Measurements from ENCODE around the gene GON7.
A peak's percentile ranks its signal among the peaks of the same experiment; 100 is the strongest.

GON7 gene

DNA sequence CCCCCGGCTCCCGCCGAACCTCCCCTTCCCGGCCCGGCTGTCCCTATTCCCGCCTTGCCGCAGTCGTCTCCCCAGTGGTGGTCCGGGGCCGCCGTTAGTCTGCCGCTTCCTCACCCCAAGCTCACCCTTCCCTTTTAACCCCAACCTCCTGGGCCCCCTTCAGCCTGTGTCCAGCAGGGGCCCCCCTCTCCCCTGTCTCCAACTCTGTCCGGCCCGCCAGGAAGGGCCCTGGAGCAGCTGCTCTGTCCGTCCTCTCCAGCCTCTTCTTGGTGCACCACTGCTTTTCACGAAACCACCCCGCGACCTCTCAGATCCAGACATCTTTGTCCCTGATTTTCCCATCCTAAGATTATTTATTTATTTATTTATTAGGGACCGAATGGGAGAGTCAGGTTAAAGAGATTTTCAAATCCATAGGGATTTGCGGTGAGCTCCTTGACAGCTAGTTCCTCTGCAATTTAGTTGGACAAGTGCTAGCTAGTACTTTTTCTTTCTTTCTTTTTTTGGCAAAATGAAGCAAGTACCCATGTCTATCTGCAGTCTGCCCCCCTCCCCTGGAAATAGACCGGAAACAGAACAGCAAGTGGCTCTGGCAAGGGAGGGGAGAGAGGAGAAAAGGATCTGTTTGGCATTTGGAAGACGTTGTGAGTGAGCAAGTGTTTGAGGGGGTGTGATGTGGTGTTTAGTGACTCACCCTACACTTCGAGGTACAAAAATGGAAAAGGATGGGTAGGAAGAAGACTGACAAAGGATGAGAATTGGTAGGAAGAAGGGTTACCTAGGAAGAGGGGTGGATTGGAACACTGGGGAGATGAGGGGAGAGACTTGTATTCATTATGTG is 823 bp upstream of the GON7 start:
- peak overlapping the region; percentile 90 for H3K27ac ChIP-seq
- ChIA-PET POLR2A (ENCODE audit: low non-redundant PET) (interaction anchor here (1.0 to 1.5 kb wide), 2 partner anchors 22 to 24 kb away, joined by 4 to 6 read pairs; partner anchors contain the start of genes LYSET and MOAP1), CTCF (interaction anchor here (0.7 kb wide), 1 partner anchor 339 kb away, joined by 3 read pairs; no protein-coding TSS in a partner anchor)
- peak; percentile 58 for DNase-seq (ENCODE audit: low spot score)
- TF ChIP-seq, protein P1, sequence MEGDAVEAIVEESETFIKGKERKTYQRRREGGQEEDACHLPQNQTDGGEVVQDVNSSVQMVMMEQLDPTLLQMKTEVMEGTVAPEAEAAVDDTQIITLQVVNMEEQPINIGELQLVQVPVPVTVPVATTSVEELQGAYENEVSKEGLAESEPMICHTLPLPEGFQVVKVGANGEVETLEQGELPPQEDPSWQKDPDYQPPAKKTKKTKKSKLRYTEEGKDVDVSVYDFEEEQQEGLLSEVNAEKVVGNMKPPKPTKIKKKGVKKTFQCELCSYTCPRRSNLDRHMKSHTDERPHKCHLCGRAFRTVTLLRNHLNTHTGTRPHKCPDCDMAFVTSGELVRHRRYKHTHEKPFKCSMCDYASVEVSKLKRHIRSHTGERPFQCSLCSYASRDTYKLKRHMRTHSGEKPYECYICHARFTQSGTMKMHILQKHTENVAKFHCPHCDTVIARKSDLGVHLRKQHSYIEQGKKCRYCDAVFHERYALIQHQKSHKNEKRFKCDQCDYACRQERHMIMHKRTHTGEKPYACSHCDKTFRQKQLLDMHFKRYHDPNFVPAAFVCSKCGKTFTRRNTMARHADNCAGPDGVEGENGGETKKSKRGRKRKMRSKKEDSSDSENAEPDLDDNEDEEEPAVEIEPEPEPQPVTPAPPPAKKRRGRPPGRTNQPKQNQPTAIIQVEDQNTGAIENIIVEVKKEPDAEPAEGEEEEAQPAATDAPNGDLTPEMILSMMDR (conservative IDR thresholded peaks at IDR 0.05; ENCODE audit: low read depth), result peak; percentile 44

DNA sequence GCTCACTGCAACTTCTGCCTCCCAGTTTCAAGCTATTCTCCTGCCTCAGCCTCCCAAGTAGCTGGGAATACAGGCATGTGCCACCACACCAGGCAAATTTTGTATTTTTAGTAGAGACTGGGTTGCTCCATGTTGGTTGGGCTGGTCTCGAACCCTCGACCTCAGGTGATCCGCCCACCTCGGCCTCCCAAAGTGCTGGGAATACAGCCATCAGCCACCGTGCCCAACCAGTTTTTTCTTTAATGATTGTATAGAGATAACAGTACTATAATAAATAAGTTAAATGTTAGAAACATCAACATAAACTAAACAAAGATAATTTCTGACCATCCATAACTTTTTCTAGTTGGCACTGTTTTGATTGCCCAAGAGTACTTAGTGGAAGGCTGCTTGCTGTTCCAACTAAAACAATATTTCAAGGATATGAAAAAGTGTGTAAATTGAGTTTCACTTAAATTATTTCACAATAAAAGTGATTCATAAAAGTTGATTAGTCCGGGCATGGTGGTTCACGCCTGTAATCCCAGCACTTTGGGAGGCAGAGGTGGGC is 5.6 kb downstream of the GON7 start:
- POLR2A ChIA-PET (ENCODE audit: low non-redundant PET), result no interaction called here
- peak overlapping the region; percentile 48 for H3K27ac ChIP-seq
- TF ChIP-seq, protein P1 (conservative IDR thresholded peaks at IDR 0.05; ENCODE audit: low read depth), result no peak
- CTCF ChIA-PET, result no interaction called here
- no peak for DNase-seq (ENCODE audit: low spot score)

DNA sequence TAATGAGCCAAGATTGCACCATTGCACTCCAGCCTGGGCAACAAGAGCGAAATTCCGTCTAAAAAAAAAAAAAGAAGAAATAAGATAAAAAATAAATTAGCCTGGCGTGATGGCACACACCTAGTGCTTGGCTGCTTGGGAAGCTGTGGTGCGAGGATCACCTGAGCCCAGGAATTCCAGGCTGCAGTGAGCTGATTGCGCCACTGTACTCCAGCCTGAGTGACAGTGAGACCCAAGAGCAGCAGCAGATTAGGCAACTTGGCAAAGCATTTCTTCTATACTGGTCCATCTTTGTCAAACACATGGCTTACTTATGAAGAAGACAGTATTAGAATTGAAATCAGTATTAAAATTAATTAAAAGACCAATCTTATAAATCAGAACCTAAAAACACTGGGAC is 6.3 kb downstream of the GON7 start:
- TF ChIP-seq, protein P1 (conservative IDR thresholded peaks at IDR 0.05; ENCODE audit: low read depth), result no peak
- ChIA-PET POLR2A (ENCODE audit: low non-redundant PET) (no interaction called here), CTCF (interaction anchor here (0.7 kb wide), 1 partner anchor 301 kb away, joined by 3 read pairs; no protein-coding TSS in a partner anchor)
- H3K27ac ChIP-seq, result no peak overlapping the region
- DNase-seq (ENCODE audit: low spot score), result no peak

DNA sequence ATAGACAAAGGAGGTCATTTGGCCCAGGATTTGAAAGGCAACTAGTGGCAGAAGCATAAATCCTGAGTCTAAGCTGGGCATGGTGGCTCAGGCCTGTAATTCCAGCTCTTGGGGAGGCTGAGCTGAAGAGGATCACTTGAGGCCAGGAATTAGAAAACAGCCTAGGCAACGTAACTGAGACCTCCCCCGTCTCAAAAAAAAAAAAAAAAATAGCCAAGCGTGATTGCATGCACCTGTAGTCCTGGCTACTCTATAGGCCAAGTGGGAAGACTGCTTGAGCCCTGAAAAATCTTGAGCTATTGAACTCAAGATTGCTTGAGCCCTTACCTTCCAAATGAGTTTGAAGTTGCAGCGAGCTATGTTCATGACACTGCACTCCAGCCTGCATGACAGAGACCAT is 7.8 kb downstream of the GON7 start:
- no peak overlapping the region for H3K27ac ChIP-seq
- POLR2A ChIA-PET (ENCODE audit: low non-redundant PET), result no interaction called here
- CTCF ChIA-PET, result interaction anchor here (0.6 kb wide), 1 partner anchor 78 kb away, joined by 4 read pairs; no protein-coding TSS in a partner anchor
- DNase-seq (ENCODE audit: low spot score), result no peak
- TF ChIP-seq, protein P1 (conservative IDR thresholded peaks at IDR 0.05; ENCODE audit: low read depth), result no peak

DNA sequence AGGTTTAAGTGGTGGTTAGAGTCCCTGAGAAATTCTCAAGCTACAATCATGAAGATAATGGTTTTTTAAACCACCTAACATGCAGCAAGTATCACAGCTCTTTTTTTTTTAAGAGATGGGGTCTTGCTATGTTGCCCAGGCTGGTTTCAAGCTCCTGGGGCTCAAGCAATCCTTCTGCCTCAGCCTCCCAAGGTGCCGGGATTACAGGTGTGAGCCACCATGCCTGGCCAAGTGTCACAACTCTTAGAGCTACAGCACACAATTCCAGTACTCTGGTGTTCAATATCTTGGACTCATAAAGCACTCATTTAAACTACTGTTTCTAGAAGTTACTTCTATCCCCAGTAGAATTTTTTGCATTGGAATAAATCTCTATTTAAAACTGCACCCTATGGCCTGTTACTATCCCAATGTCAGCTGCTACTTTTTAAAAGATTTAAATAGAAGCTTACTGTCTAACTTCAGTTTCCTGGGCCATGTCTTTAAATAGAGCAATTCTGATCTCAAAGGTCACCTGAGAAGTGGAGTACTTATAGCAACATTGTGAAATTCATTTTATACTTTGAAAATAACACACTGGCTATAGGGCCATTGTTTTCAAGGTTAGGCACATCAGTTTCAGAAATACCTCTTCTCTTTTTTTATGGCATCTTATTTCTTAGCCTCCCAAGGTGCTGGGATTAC is 11.4 kb downstream of the GON7 start:
- H3K27ac ChIP-seq, result no peak overlapping the region
- no peak for DNase-seq (ENCODE audit: low spot score)
- TF ChIP-seq, protein P1 (conservative IDR thresholded peaks at IDR 0.05; ENCODE audit: low read depth), result no peak
- CTCF ChIA-PET, result interaction anchor here (0.5 to 0.7 kb wide), 3 partner anchors 92 to 593 kb away, joined by 3 to 5 read pairs (median 5); partner anchors contain the start of gene PRIMA1
- POLR2A ChIA-PET (ENCODE audit: low non-redundant PET), result no interaction called here

DNA sequence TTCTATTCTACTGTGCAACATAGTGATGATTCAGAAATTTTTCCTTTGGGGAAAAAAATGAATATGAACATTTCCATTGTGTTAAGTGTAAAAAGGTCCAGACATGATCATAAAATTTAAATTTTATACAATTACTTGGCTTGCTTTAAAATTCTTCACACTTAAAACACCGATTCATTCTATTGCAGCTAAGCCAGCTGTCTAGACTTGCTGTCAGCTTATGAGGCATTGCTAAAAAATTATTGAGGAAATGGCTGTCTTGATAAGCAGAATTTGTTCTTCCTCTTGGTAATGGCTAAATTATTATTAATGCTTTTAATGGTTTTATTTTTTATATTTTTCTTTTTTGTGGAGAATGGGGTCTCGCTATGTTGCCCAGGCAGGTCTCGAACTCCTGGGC is 19.9 kb downstream of the GON7 start:
- no peak for DNase-seq (ENCODE audit: low spot score)
- POLR2A ChIA-PET (ENCODE audit: low non-redundant PET), result no interaction called here
- TF ChIP-seq, protein P1 (conservative IDR thresholded peaks at IDR 0.05; ENCODE audit: low read depth), result no peak
- CTCF ChIA-PET, result interaction anchor here (0.6 kb wide), 1 partner anchor 72 kb away, joined by 3 read pairs; no protein-coding TSS in a partner anchor
- no peak overlapping the region for H3K27ac ChIP-seq
